NCI-H748 (cell line): ENCODE data around the gene CPNE7.
A peak's percentile ranks its signal among the peaks of the same experiment; 100 is the strongest.
"Not testable (repeated sequence)": the region's sequence is repeated elsewhere in the genome, so short reads cannot be mapped to it uniquely, and the experiment has no call there.

Experiments used
- DNase-seq: peaks from one replicate; lab custom pipeline; 2025; ENCODE audit not compliant: unreplicated experiment; lab: John Stamatoyannopoulos, UW

Gene CPNE7

DNA sequence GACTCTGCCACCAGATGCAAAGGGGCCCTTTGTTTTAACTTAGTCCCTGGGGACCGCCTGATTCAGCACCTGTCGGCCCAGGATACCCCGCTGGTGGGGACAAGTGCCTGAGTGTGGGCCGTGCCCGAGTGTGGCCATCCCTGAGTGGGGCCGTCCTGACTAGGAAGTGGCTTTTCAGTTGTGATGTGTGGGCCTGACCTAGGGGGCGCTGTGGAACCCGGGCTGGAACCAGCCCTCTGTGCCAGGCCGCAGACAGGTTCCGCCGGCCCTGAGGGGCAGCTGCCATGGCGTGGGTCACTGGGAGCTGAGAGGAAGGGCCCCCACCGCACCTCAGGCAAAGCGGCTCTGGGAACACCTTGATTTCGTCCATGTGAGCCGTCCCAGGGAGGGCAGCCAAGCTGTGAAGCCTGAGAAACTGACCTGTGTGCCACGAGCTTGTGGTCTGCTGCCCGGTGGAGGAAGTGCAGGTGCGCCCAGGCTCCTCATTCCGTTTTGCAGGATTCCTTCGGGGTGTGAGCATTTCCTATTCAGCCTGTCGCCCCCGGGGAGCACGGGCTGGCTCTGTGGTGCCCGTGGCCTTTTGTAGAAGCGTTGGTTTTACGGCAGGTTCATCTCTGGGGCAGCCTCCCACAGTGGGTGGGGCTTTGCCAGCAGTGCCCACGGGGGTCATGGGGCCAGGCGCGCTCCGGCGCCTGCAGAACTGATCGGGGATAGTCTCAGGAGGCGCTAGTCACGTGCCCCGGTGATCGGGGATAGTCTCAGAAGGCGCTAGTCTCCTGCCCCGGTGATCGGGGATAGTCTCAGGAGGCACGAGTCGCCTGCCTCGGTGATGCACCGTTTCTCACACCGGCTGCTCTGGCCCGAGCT is 9.8 kb upstream of the CPNE7 start:
- DNase-seq = peak; percentile 14

DNA sequence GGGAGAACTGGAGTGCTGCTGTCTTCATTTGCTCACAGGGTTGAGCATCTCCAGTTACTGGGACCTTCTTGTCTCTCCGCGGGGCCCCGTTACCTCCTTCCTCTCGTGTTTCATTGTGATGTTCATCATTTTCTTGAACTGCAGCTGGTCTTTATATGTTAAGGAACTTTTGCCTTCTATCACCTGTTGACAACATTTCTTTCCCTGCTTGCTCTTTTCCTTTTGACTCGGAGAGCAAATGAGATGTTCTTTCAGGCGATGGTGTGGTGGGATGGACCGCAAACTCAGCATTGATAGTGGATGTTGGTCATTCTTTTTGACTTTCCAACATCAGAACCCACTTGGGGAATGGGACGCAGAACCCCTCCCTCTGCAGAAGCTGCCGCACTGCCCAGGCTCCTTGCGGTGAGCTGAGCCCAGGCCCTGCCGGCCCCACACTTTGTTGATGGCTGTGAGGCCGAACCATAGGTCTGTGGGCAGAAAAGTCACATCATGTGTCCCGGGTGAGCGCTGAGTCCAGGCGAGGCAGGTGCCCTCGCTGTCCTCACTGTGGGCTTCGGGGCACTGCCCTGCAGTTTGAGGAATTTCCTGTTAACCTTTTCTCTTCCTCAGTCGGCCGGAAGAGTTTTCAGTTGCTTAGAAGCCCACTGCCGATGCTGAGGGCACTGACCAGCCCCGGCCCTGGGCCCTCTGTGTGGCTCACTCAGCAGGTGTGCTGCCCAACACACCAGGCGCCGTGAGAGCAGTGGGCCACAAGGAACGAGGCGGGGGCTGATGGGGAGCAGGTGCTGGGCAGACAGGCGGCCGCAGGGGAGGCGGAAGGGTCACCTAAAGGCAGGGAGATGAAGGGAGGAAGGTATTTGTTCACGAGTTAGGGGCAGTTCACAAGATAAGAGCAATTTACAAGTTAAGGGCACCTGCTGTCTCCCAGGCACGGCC is 7.6 kb upstream of the CPNE7 start:
- no peak for DNase-seq

DNA sequence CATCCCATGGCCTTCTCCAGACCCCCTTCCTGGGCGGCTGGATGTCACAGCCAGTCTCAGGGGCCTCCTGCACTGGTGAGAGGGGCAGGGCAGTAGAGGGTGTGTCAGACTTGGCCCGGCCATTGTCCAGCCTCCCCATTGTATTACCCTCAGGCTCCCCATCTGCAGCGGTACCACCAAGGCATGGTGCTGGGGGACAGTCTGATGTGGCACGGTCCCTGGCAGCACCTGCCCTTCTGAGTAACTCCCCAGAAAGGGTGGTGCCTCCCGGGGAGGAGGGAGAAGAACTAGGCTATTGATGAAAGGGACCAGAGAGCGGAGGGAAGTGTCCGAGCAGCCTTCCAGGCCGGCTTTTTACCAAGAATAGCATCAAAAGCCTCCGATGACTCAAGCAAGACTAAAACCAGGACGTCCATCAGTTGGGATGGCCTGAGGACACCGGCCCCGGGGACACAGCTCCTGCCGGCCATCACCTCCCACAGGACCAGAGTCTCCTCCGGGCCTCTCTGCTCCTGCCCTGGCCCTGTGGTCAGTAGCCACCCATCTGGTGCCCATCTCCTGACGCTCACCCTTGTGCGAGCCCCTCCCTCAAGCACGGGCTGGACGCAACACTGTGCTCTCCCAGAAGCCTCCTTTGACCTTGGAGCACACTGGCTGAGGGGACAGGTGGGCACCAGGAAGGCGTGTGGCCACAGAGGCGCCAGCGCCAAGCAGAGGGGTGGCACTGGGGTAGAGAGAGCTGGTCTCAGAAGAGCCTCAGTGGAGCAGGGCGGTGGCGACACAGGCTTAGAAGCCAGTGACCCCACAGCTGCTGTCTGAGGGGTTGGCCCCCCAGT is 5.8 kb upstream of the CPNE7 start:
- no peak for DNase-seq

DNA sequence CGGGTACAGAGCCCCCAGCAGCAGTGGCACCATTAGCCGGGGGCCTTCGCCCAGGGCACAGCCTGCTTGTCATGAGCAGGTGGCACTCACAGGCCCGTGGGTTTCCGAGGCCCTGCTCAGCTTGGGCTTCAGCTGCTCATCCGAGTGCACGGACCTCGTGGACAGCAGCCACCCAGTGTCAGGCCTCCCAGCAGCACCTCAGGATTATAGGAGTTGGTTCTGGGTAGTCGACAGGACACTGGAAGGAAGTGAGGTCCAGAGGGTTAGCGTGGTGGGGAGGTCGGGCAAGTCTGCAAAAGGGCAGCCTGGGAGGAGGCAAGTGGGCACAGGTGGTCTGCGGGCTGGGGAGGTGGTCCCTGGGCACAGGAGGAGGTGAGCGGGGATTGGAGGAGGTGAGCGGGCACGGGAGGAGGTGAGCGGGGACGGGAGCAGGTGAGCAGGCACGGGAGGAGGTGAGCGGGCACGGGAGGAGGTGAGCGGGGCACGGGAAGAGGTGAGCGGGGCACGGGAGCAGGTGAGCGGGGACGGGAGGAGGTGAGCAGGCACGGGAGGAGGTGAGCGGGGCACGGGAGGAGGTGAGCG is 5.1 kb upstream of the CPNE7 start:
- no peak for DNase-seq

DNA sequence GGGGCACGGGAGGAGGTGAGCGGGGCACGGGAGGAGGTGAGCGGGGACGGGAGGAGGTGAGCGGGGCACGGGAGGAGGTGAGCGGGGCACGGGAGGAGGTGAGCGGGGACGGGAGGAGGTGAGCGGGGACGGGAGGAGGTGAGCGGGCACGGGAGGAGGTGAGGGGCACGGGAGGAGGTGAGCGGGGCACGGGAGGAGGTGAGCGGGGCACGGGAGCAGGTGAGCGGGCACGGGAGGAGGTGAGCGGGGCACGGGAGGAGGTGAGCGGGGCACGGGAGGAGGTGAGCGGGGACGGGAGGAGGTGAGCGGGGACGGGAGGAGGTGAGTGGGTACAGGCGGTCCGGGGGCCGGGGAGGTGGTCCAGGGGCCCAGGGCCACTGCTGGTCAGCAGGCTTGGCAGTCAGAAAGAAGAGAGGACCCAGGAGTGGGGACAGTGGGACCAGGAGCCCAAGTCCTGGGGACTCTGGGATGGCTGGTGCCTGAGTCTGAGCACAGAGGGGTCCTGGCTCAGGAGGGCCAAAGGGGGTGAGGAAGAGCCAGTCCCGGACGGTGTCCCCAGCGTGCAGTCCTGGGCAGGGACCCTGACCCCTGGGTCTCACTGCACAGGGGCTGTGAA is 4.5 kb upstream of the CPNE7 start:
- not testable (repeated sequence) for DNase-seq

DNA sequence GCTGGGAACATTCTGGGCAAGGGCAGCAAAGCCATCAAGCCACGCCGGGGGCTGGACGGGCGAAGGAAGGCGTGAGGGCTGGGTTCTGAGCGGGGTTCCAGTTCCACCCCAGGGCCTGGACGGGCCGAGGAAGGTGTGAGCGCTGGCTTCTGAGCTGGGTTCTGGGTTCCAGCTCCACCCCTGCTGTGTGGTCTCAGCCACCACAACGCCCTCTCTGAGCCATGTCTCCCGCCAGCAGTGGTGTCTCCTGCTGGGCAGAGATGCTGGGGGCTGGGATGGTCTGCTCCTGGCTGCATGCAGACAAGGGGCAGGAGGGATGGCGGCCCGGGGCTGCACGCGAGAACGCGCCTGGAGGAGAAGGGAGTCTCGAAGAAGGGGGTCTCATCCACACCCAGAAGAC is 3.9 kb upstream of the CPNE7 start:
- no peak for DNase-seq

DNA sequence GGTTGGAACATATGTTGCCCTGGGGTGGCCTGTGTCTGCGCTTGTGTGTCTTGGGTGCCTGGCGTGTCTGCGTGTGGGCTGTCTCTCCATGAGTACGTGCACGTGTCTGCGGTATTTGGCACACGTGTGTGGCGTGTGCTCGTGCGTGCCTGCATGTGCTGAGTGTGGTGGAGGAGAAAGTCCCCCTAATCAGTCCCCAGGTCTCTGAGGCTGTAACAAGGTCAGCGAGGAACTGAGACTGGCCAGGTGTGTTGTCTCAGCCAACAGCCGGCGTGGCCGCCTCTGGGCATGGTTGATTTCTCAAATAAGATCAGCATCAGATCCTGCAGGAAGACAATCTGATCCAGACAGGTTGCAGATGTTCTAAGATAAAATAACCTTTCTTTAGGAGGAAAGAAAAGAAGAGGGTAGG is 3.5 kb upstream of the CPNE7 start:
- DNase-seq = no peak

DNA sequence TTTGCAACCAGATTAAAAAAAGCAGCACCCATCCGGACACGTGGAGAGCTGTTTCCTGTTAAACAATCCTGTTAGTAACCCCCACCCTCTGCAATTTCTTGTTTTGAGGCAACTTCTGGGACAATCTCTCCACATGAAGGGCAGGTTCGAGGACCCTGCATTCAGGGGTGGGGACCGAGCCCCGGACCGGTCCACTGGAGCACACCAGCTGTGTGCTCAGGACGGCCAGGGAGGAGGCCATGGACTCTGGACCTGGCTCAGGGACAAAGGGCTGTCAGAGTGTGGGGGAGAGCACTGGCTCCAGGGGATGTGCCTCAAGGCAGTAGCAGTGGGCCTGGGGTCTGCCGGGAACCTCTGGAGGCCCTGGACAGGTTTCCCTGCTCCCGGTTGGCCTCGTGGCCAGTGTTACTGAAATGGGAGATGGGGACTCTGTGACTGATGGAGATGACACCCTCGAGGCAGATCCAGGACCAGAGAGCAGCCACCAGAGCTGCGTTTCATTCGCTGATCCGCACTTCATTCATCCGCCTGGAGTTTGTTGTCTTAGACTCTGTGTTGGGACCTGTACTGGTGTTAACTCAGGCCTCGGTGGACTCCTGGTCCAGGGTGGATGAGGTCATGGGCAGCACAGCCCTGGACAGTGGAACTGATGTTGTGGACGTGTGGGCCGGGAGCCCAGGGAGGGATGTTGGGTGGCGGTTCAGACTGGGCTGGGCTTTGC is 2.9 kb upstream of the CPNE7 start:
- no peak for DNase-seq

DNA sequence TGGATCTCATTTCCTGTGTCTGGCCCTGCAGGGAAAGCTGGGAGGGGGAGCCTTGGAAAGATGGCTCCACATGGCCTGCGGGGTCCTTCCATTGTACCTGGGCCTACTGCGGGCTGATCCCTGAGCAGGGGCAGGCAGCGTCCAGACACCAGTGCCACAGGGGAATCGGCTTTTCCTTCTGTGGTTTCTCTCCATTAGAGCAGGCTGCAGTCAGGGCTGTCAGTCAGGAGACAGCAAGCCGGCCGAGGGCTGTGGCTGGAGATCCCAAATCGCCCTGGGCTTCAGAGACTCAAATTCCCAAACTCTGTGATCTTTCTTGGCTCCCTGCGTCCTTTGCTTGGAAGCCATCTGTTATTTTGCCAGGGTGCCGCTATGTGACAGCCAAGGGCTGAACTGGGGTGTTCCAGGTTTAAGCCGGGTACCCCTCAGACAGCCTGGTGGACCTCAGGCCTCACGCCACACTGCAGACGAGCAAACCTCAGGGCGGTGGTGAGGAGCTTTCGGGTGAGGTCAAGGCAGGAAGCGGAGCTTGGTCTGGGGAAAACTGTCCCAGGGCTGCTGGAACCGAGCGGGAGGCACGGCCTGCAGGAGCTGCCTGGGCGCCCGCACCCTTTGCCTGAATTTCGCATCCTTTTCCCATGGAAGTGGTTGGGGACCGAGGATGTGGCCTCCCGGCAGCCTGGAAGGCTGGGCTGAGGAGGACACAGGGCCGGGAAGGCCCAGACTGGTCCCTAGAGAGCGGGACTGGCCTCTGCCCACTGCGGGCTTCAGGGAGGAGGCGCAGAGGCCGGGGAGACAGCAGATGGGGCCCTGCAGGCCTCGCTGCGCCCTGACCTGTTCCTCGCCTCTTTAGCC is 1.5 kb upstream of the CPNE7 start:
- no peak for DNase-seq

DNA sequence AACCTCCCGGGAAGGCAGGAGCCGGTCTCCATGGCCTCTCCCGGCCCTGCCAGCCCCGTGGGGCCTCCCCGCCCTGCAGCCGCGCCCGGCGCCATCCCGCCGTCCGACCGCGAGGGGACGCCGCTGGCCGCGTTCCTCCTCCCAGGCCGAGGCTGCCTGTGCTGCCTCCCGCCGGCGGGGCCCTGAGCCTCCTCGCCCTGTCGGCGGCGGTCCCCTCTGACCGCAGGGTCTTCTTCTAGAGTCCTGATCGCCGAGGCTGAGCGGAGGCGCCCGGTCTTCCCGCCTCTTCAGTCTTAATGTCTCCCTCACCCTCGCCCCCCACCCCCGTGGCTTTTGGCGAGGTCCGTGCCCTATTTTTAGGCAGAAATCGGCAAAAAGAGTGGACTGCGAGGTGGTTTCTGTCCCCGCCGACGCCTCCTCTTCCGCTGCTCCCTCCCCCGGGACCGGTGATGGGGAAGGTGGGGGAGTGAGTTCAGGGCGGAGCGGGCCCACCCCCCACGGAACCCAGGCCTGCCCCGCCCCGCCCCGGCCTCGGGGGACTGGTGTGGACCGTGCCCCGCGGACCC is 794 bp upstream of the CPNE7 start:
- peak; percentile 76 for DNase-seq

DNA sequence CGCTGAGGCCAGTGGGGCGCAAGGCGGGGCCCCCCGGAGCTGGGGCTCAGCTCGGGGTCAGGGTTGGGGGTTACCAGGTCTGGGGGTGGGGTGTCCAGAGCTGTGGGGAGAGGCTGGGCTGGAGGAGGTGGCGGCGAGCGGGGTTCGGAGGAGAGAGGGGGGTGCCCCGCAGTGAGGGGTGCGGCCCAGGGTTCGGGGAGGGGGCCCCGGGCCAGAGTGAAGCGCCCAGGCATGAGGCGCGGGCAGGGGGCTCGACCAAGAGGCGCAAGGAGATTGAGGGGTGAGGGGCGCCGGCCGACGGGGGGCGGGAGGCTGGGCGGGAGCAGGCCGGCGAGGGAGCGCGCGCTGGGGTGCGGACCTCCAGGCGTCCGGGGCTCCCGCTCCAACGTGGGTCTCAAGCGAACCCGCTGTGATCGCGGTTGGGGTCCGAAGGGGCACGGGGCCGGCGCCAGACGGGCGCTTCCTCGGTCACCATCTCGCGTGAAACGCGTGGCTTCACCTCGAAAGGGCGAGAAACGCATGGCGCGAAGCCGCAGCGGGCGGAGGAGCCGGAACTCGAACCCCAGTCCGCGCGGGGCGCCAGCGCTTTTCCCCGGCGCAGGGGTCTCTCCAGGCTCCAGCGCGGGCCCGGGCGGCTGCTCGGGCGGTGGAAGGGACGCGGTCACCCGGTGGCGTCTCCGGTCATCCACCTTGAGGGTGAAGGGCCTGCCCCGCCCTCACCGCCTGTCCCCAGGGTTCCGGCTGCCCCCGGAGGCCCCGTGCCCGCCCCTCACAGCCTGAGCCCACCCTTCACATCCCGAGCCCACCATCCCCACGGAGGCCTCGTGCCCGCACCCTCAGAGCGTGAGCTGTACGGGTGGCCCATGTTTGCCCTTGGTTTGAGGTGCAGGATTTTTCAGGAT is 846 bp downstream of the CPNE7 start:
- DNase-seq = no peak

DNA sequence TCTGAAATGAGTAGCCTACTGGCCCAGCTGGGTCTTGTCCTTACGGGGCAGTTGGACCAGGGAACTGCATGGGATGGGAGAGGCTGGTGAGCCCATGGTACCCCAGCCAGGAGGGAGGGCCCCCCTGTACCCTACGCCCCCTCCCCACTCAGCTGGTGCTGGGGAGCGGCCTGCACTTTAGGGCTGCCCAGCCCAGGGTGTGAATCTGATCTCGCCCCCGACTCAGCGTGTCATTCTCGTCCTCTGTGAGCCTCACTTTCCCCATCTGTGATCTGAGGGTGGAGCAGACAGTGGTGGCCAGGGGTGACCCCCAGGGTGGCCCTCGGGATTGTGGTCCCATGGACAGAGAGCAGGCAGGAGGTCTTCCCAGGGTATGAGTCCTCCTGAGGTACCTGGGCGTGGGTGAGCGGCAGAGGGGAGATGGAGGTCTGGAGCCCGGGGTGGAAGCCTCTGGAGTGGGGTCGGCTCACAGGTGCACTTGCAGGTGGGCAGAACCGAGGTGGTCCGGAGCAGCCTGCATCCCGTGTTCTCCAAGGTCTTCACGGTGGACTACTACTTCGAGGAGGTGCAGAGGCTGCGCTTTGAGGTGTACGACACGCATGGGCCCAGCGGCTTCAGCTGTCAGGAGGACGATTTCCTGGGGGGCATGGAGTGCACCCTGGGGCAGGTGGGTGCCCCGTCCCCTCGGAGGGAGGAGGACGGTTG is 1.6 kb downstream of the CPNE7 start:
- DNase-seq = no peak

DNA sequence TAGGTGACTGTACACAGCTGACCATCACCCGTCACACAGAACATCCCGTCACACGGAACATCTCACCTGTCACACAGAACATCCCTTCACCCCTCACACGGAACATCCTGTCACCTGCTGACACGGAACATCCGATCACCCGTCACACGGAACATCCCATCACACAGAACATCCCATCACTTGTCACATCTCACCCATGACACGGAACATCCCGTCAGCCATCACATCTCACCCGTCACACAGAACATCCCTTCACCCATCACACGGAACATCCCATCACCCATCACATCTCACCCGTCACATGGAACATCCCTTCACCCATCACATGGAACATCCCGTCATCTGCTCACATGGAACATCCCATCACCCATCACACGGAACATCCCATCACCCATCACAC is 3.8 kb downstream of the CPNE7 start:
- DNase-seq = no peak

DNA sequence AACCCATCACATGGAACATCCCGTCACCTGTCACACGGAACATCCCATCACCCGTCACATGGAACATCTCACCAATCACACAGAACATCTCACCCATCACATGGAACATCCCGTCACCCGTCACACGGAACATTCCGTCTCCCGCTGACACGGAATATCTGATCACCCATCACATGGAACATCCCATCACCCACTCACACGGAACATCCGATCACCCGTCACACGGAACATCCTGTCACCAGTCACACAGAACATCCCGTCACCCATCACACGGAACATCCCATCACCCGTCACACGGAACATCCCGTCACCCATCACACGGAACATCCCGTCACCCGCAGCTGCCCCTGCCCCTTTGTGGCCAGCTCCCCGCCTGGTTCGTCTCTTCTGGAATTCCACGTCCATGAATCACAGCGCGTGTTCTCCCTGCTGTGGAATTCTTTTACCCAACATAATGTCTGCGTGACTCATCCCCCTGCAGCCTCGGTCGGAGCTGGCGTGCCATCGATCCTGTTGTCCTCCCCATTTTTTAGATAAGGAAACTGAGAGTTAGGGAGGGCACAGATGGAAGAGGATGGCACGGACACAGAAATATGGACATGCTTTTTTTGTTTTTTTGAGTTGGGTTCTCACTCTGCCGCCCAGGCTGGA is 5.6 kb downstream of the CPNE7 start:
- no peak for DNase-seq

DNA sequence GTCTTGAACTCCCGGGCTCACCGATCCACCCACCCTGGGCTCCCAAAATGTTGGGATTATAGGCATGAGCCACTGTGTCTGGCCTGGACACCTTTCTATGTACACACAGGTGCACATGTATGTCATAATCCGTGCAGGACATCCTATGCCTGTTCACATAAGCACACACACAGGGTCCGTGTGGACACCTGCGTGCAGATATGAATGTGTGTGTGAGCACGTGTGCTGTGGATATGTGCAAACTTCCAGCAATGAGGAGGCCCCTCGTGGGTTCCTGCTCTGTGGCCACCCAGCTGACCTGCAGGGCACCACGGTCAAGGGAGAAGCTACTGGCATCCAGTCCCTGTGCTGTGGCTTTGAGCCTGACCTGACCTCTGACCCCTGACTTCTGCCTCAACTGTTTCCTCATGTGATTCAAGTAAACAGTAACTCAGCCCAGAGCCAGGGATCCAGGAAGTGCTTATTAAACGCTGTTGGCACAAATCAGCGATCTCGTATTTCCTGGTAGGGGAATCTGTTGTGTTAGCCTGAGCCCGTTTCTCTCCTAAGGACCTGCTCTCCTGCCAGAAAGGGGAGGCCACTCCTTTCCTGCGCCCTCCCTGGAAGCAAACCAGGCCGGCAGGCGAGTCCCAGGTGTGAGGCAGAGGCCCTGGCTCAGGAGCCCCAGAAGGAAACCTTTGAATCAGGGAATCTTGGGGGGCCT is 6.5 kb downstream of the CPNE7 start:
- DNase-seq = no peak
